ENCODE data around the gene GIMAP7.

The GIMAP7 gene

DNA sequence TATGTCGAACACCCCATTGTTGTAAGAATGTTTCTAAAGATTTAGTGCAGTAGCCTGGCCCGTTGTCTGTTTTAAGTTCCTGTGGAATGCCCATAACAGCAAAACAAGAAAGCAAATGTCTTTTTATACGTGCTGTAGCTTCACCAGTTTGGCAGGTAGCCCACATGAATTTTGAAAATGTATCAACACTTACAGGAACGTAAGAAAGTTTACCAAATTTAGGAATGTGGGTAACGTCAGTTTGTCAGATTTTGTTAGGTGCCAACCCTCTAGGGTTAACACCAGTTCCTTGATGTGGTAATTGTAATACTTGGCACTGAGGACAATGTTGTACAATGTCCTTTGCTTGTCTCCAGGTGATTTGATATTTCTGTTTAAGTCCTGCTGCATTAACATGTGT, 49.3 kb downstream of the GIMAP7 start:
- TF ChIP-seq CTCF (conservative IDR thresholded peaks at IDR 0.05; ENCODE audit: control insufficient read depth, insufficient read depth, low read depth, low read length), result no peak
- H3K4me3 ChIP-seq (ENCODE audit: control insufficient read depth, low read depth, low read length), result no peak overlapping the region
- DNase-seq (ENCODE audit: low read depth), result no peak

- H3K4me3 ChIP-seq (ENCODE audit: control insufficient read depth, low read depth, low read length), result no peak overlapping the region
- no peak for TF ChIP-seq CTCF (conservative IDR thresholded peaks at IDR 0.05; ENCODE audit: control insufficient read depth, insufficient read depth, low read depth, low read length)
These were observed 49.9 kb downstream of the GIMAP7 start for GRCh38 chr7:150564566-150564965.

GRCh38 chr7:150565239-150565638, 50.6 kb downstream of the GIMAP7 start:
- H3K4me3 ChIP-seq (ENCODE audit: control insufficient read depth, low read depth, low read length), result no peak overlapping the region
- DNase-seq (ENCODE audit: low read depth), result no peak

More at GRCh38 chr7:150564566-150564965, 49.9 kb downstream of the GIMAP7 start:
- DNase-seq (ENCODE audit: low read depth), result no peak

DNA sequence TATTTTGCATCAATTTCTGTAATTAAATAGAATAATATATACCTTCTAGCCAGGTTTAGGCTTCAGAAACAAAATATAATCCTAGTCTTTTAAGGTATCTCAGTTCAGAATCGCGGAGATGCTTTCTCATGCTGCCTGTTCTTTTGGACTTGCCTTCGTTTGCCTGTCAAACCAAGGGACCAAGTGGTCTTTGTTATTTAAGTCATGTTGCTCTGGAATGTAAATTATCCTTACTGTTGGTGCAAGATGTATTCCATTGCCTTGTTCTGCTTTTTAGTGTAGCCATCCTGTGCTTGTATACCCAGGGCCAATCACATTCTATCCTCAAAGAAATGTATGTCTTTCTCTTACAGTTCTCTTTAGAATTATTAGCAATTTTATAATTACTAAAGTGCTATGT, 51.5 kb downstream of the GIMAP7 start:
- no peak overlapping the region for H3K4me3 ChIP-seq (ENCODE audit: control insufficient read depth, low read depth, low read length)
- no peak for DNase-seq (ENCODE audit: low read depth)
- TF ChIP-seq CTCF (conservative IDR thresholded peaks at IDR 0.05; ENCODE audit: control insufficient read depth, insufficient read depth, low read depth, low read length), result no peak

More at GRCh38 chr7:150565239-150565638, 50.6 kb downstream of the GIMAP7 start:
- TF ChIP-seq CTCF (conservative IDR thresholded peaks at IDR 0.05; ENCODE audit: control insufficient read depth, insufficient read depth, low read depth, low read length), result no peak

GRCh38 chr7:150566572-150566971, 51.9 kb downstream of the GIMAP7 start:
- DNase-seq (ENCODE audit: low read depth), result no peak
- no peak overlapping the region for H3K4me3 ChIP-seq (ENCODE audit: control insufficient read depth, low read depth, low read length)
- no peak for TF ChIP-seq CTCF (conservative IDR thresholded peaks at IDR 0.05; ENCODE audit: control insufficient read depth, insufficient read depth, low read depth, low read length)

GRCh38 chr7:150567169-150567568, 52.5 kb downstream of the GIMAP7 start, which contains the start of gene GIMAP4:
Gene GIMAP4 (plus strand): TSS chr7:150567390. CDS start chr7:150569902, 2,512 bp downstream.
- DNase-seq (ENCODE audit: low read depth), result no peak
- TF ChIP-seq CTCF (conservative IDR thresholded peaks at IDR 0.05; ENCODE audit: control insufficient read depth, insufficient read depth, low read depth, low read length), result no peak

DNA sequence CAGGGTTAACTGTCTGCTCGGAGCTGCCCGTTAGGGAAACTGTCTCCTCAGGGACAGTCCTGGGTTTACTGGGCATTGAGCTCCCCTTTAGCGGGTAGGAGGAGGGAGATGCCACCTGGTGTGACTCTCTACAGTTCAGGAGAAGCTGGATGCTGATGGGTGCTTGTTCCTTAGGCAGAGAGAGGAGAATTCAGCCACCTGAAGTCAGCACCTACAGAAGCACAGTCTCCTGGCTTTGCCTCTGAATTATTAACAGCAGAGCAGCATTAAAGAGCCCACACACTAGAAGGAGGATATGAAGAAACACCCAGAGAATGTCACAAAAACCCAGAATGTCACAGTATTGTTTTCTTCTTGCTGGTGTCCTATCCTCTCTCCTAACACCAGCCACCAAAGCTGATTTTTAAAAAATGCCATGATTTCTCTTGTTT, 53.2 kb downstream of the GIMAP7 start:
- no peak for DNase-seq (ENCODE audit: low read depth)
- no peak overlapping the region for H3K4me3 ChIP-seq (ENCODE audit: control insufficient read depth, low read depth, low read length)
- TF ChIP-seq CTCF (conservative IDR thresholded peaks at IDR 0.05; ENCODE audit: control insufficient read depth, insufficient read depth, low read depth, low read length), result no peak

More at GRCh38 chr7:150567169-150567568, 52.5 kb downstream of the GIMAP7 start, which contains the start of gene GIMAP4:
- H3K4me3 ChIP-seq (ENCODE audit: control insufficient read depth, low read depth, low read length), result no peak within 1 kb of the TSS

Data from fibroblast of mammary gland (primary cell).